Hematopoietic multipotent progenitor cell treated with erythropoietin and hydrocortisone succinate and interleukin-3 and kit ligand, for 4 days (in vitro differentiated cells): ENCODE results near the gene PRAMEF13.
"Not testable (repeated sequence)": the region's sequence is repeated elsewhere in the genome, so short reads cannot be mapped to it uniquely, and the experiment has no call there.

Source experiments
- DNase-seq: peaks from one replicate; pipeline ENCODE4 v3.0.0-alpha.2; 2015

PRAMEF13 gene

GRCh38 chr1:13201309-13201708 lies at the start of gene PRAMEF13:
Gene PRAMEF13, minus strand, starts transcription at chr1:13201409. Its CDS starts 1,820 bp downstream, at chr1:13199589.
- DNase-seq = not testable (repeated sequence)

- DNase-seq = not testable (repeated sequence)
Observed at GRCh38 chr1:13247122-13247521, 45.9 kb upstream of the PRAMEF13 start.

DNA sequence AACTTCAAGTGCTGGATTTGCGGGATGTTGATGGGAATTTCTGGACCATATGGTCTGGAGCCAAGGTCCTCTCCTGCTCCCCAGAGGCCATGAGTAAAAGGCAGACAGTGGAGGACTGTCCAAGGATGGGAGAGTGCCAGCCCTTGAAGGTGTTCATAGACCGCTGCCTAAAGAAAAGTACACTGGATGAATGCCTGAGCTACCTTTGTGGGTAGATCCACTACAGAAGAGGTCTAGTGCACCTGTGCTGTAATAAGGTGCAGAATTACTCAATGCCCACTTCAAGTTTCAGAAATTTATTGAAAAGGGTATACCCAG lies 45.3 kb upstream of the PRAMEF13 start:
- DNase-seq = not testable (repeated sequence)

- DNase-seq = not testable (repeated sequence)
Observed at GRCh38 chr1:13245841-13246553, 44.8 kb upstream of the PRAMEF13 start.

GRCh38 chr1:13243536-13244263 lies 42.5 kb upstream of the PRAMEF13 start:
- not testable (repeated sequence) for DNase-seq

GRCh38 chr1:13239633-13240032 lies 38.4 kb upstream of the PRAMEF13 start:
- DNase-seq = not testable (repeated sequence)

GRCh38 chr1:13237572-13237971 lies 36.4 kb upstream of the PRAMEF13 start:
- DNase-seq = not testable (repeated sequence)

- not testable (repeated sequence) for DNase-seq
Observed at GRCh38 chr1:13234057-13234456, 32.8 kb upstream of the PRAMEF13 start.

DNA sequence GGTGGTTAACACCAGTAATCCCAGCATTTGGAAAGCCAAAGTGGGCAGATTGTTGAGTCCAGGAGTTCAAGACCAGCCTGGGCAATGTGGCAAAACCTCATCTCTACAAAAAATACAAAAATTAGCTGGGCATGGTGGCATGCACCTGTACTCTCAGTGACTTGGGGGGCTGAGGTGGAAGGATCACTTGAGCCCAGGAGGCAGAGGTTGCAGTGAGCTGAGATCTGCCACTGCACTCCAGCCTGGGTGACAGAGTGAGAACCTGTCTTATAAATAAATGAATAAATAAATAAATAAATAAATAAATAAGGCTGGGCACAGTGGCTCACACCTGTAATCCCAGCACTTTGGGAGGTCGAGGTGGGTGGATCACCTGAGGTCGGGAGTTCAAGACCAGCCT lies 30.8 kb upstream of the PRAMEF13 start:
- DNase-seq = not testable (repeated sequence)

- not testable (repeated sequence) for DNase-seq
Observed at GRCh38 chr1:13231061-13231750, 30.0 kb upstream of the PRAMEF13 start.

- not testable (repeated sequence) for DNase-seq
Observed at GRCh38 chr1:13230601-13231000, 29.4 kb upstream of the PRAMEF13 start.

DNA sequence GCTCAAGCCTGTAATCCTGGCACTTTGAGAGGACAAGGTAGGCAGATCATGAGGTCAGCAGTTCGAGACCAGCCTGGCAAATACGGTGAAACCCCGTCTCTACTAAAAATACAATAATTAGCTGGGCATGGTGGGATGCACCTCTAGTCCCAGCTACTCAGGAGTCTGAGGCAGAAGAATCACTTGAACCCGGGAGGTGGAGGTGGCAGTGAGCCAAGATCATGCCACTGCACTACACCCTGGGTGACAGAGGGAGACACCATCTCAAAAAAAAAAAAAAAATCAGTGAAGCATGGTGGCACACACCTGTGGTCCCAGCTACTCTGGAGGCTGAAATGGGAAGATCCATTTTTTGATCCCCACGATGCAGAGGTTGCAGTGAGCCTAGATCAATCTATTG lies 28.9 kb upstream of the PRAMEF13 start:
- DNase-seq = not testable (repeated sequence)

GRCh38 chr1:13228343-13228781 lies 27.2 kb upstream of the PRAMEF13 start:
- DNase-seq = peak; percentile 76

GRCh38 chr1:13227271-13228055 lies 26.3 kb upstream of the PRAMEF13 start:
- not testable (repeated sequence) for DNase-seq

GRCh38 chr1:13225675-13226204 lies 24.5 kb upstream of the PRAMEF13 start, which contains the start of gene PRAMEF18:
Gene PRAMEF18, minus strand, starts transcription at chr1:13226154. Its CDS starts 48 bp downstream, at chr1:13226106.
- not testable (repeated sequence) for DNase-seq

GRCh38 chr1:13224480-13225060 lies 23.4 kb upstream of the PRAMEF13 start:
- DNase-seq = no peak

- not testable (repeated sequence) for DNase-seq
Observed at GRCh38 chr1:13222788-13223187, 21.6 kb upstream of the PRAMEF13 start.

GRCh38 chr1:13219203-13219602 lies 18.0 kb upstream of the PRAMEF13 start:
- DNase-seq = not testable (repeated sequence)

GRCh38 chr1:13216619-13217018 lies 15.4 kb upstream of the PRAMEF13 start:
- not testable (repeated sequence) for DNase-seq

DNA sequence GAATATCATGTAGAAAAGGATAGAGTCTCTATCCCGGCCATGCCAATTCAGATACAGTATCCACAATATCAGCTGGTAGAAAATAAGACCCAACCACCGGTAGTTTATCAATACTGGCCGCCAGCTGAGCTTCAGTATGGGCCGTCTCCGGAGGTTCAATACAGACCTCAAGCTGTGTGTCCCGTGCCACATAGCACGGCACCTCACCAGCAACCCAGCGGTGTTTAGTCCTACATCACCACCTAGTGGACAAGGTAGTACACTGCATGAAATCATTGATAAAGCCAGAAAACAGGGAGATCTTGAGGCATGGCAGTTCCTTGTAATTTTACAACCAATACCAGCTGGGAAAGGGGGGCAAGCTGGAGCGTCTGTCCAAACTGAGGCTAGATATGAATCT lies 7.5 kb upstream of the PRAMEF13 start:
- not testable (repeated sequence) for DNase-seq

GRCh38 chr1:13171548-13171947 lies 29.7 kb downstream of the PRAMEF13 start, which contains the start of gene PRAMEF9:
Gene PRAMEF9, plus strand, starts transcription at chr1:13171848. Its CDS starts 3,433 bp downstream, at chr1:13175281.
- DNase-seq = not testable (repeated sequence)

DNA sequence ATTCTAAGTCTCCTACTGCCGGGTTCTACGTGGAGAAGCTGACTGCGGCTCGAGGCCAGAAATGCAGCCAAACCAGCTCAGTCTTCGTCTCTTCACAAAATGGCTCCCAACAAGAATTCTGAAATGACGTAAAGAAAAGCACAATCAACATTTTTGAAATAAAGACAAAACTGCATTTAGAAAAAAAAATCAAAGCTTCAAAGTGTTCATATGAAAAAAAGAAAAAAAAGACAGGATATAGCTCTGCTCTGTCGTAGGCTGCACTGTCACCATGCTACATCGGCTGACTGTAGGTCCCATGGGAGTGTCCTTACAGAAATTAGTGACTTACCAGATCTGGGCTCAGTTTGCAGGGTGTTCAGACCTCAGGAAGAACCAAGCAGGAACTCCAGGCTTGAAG lies 35.7 kb downstream of the PRAMEF13 start, which contains the start of gene HNRNPCL4:
Gene HNRNPCL4, minus strand, starts transcription at position 101 of the 400 bp plus-strand sequence. CDS start 164 bp downstream, outside the sequence.
- DNase-seq = not testable (repeated sequence)
